GM12878 (cell line): ENCODE measurements around the gene HS6ST3. TPM values are rescaled to one million over a fixed set of nuclear protein-coding genes. Genes with fewer than 3 reads are reported as not detected.

Experiments
- ATAC-seq: fragments of 200-7000 bp; cut with Tn5 transposase; 3 replicates; pipeline ENCODE4 v1.9.1; 2020; ENCODE audit warnings: mild to moderate bottlenecking, moderate library complexity
- BruUV-seq: library from RNA; stranded (reverse); fragments of 400-500 nt; replicated peaks from 2 replicates; lab custom pipeline; 2021; lab: Mats Ljungman, UMichigan
- CTCF ChIA-PET: fragments of 300-600 bp; sonication (Branson Sonifier 250); formaldehyde crosslinking; extraction: SDS; loops from one replicate; lab custom pipeline; 2021; ENCODE audit warnings: inconsistent platforms; lab: Yijun Ruan, JAX
- POLR2A ChIA-PET: fragments of 350-600 bp; formaldehyde crosslinking; extraction: SDS; loops from one replicate; lab custom pipeline; 2021; ENCODE audit warnings: inconsistent platforms; lab: Charles Lee
- RAD21 ChIA-PET: fragments of 300-600 bp; sonication (Branson Sonifier 250); formaldehyde crosslinking; loops from one replicate; lab custom pipeline; 2023; ENCODE audit warnings: antibody characterized with exemption; ENCODE audit not compliant: unreplicated experiment; lab: Charles Lee
- SMC1A ChIA-PET: fragments of 300-600 bp; sonication (Branson Sonifier 250); formaldehyde crosslinking; loops from one replicate; lab custom pipeline; 2023; ENCODE audit not compliant: unreplicated experiment, uncharacterized antibody; lab: Charles Lee
- DNase-seq: peaks from one replicate; pipeline ENCODE4 v3.0.0-alpha.2; 2011; ENCODE audit warnings: low read depth, low spot score
- FAIRE-seq: peaks from 3 replicates; lab custom pipeline; 2011; peaks lifted over from hg19 to GRCh38; lab: Jason Lieb, UNC
- H2AFZ ChIP-seq: 2 replicates; pipeline ENCODE4 v1.6.0; 2011; ENCODE audit warnings: low read depth, low read length, control low read depth; ENCODE audit not compliant: control insufficient read depth
- H3K27ac ChIP-seq: 2 replicates; pipeline ENCODE4 v1.5.1; 2011; ENCODE audit warnings: control low read depth; ENCODE audit not compliant: control insufficient read depth, insufficient read depth
- H3K27me3 ChIP-seq, 2 experiments: replicated peaks in 1 of 2; 2 replicates each; pipeline versions ENCODE4 v1.6.0 to v1.6.1; 2011; ENCODE audit warnings: low read length in 1 of 2; ENCODE audit not compliant: control insufficient read depth in 2 of 2, insufficient read depth in 2 of 2
- H3K36me3 ChIP-seq, 2 experiments: 2 replicates each; pipeline ENCODE4 v1.5.1; 2011; ENCODE audit warnings: low read length in 1 of 2; ENCODE audit not compliant: control insufficient read depth in 2 of 2, insufficient read depth in 2 of 2
- H3K4me1 ChIP-seq: 2 replicates; pipeline ENCODE4 v1.6.1; 2011; ENCODE audit warnings: mild to moderate bottlenecking, low read length, moderate library complexity, mixed read lengths; ENCODE audit not compliant: control insufficient read depth, insufficient read depth
- H3K4me2 ChIP-seq: 2 replicates; pipeline ENCODE4 v1.6.0; 2011; ENCODE audit warnings: control low read depth; ENCODE audit not compliant: control insufficient read depth, insufficient read depth
- H3K4me3 ChIP-seq: fragments of 200-600 bp; sonication (generic); 2 replicates; pipeline ENCODE4 v1.5.1; 2016
- H3K79me2 ChIP-seq: 2 replicates; pipeline ENCODE4 v1.6.0; 2011; ENCODE audit warnings: low read length; ENCODE audit not compliant: control insufficient read depth, insufficient read depth
- H3K9ac ChIP-seq: 2 replicates; pipeline ENCODE4 v1.8.0; 2011; ENCODE audit warnings: low read length, control low read depth, mixed read lengths; ENCODE audit not compliant: control insufficient read depth, insufficient read depth
- H3K9me3 ChIP-seq: replicated peaks from 3 replicates; pipeline ENCODE4 v1.5.1; 2011; ENCODE audit warnings: mild to moderate bottlenecking, low read length; ENCODE audit not compliant: control insufficient read depth, insufficient read depth
- H4K20me1 ChIP-seq: 2 replicates; pipeline ENCODE4 v1.6.0; 2011; ENCODE audit not compliant: control insufficient read depth, insufficient read depth
- ATF2 ChIP-seq: IDR thresholded peaks from 2 replicates; pipeline ENCODE4 v1.6.1; 2012; ENCODE audit warnings: low read length, inconsistent platforms
- ATF3 ChIP-seq: IDR thresholded peaks from 2 replicates; pipeline ENCODE4 v1.6.1; 2011; ENCODE audit warnings: low read depth, mild to moderate bottlenecking, low read length, moderate library complexity, borderline replicate concordance; ENCODE audit errors: extremely low read depth
- BRCA1 ChIP-seq: IDR thresholded peaks from 2 replicates; pipeline ENCODE4 v1.6.1; 2011; ENCODE audit warnings: low read depth, low read length, improper control_type of control experiment
- E2F8 ChIP-seq: fragments of 450-650 bp; IDR thresholded peaks from 2 replicates; pipeline ENCODE4 v1.6.1; 2018; ENCODE audit warnings: mild to moderate bottlenecking, low read depth, moderate library complexity; ENCODE audit not compliant: partially characterized antibody
- KDM1A ChIP-seq: fragments of 200-600 bp; sonication (generic); IDR thresholded peaks from 2 replicates; pipeline ENCODE4 v1.6.1; 2016; ENCODE audit warnings: borderline replicate concordance
- MXI1 ChIP-seq: fragments of 150-350 bp; IDR thresholded peaks from 2 replicates; pipeline ENCODE4 v1.6.1; 2011; ENCODE audit warnings: low read depth, mild to moderate bottlenecking, inconsistent platforms, low read length, improper control_type of control experiment
- NBN ChIP-seq: fragments of 450-650 bp; IDR thresholded peaks from 2 replicates; pipeline ENCODE4 v1.6.1; 2016
- NFIC ChIP-seq: IDR thresholded peaks from 2 replicates; pipeline ENCODE4 v1.6.1; 2012; ENCODE audit warnings: low read depth, mild to moderate bottlenecking, inconsistent platforms, low read length, moderate library complexity
- NFYB ChIP-seq: IDR thresholded peaks from 2 replicates; pipeline ENCODE4 v1.6.1; 2011; ENCODE audit warnings: low read depth, mild to moderate bottlenecking, low read length, improper control_type of control experiment, moderate library complexity; ENCODE audit not compliant: insufficient read depth
- SRF ChIP-seq, 2 experiments: IDR thresholded peaks; 2 replicates each; pipeline ENCODE4 v1.6.1; 2011; ENCODE audit warnings: low read depth in 2 of 2, low read length in 2 of 2, mild to moderate bottlenecking in 1 of 2, moderate library complexity in 1 of 2
- YBX1 ChIP-seq: fragments of 450-650 bp; IDR thresholded peaks from 2 replicates; pipeline ENCODE4 v1.6.1; 2016; ENCODE audit warnings: antibody characterized with exemption
- WGBS: methylation state at CpG from one replicate; pipeline ENCODE4 v1.1.6; 2016; ENCODE audit warnings: low lambda C conversion rate; ENCODE audit not compliant: insufficient replicate concordance, insufficient coverage; ENCODE audit errors: missing lambda C conversion rate; 5-methylcytosine and 5-hydroxymethylcytosine counted together
- in situ Hi-C: fragments of 300-500 bp; cut with MboI; formaldehyde crosslinking; loops from 9 replicates; pipeline ENCODE4 v1.14.3; 2018; ENCODE audit warnings: mixed read lengths
- intact Hi-C: fragments of 100-400 bp; cut with micrococcal nuclease; formaldehyde crosslinking; loops from one replicate; pipeline ENCODE4 v1.14.2; 2022; ENCODE audit not compliant: unreplicated experiment
- polyA plus RNA-seq, 11 experiments: library from polyadenylated mRNA; depleted of rRNA in 4 of 11; unstranded in 6 of 11; stranded (reverse) in 5 of 11; fragments of >200 nt; fragmentation: Nextera tagmentation in 4 of 11; fragmentation: Illumina TruSeq in 1 of 11; extraction: Ambion mirVana in 4 of 11; extraction: Trizol in 1 of 11; gene quantifications; 1 replicate in 1 of 11; 2 replicates in 10 of 11; pipeline versions ENCODE4 v1.2.1 to v1.2.3, GENCODE V29; 2011 to 2016; ENCODE audit warnings: inconsistent platforms in 2 of 11, missing spikeins in 2 of 11, low read depth in 1 of 11
- total RNA-seq, 4 experiments: library from RNA; depleted of rRNA in 3 of 4; stranded (reverse); fragments of >200 nt in 3 of 4; fragmentation: Illumina TruSeq in 1 of 4; extraction: Trizol in 1 of 4; gene quantifications; 2 replicates each; pipeline versions ENCODE4 v1.2.1 to v1.2.3, GENCODE V29; 2013 to 2021
- TF ChIP-seq, protein P1 (sequence below): fragments of 450-650 bp; IDR thresholded peaks from 2 replicates; pipeline ENCODE4 v1.6.1; 2017; ENCODE audit warnings: low read depth, mild to moderate bottlenecking, moderate library complexity
- TF ChIP-seq, protein P2 (sequence below): fragments of 450-650 bp; IDR thresholded peaks from 2 replicates; pipeline ENCODE4 v1.6.1; 2016; ENCODE audit warnings: mild to moderate bottlenecking
- TF ChIP-seq, protein P3 (sequence below): fragments of 450-650 bp; IDR thresholded peaks from 2 replicates; pipeline ENCODE4 v1.6.1; 2017; ENCODE audit warnings: antibody characterized with exemption, mild to moderate bottlenecking, moderate library complexity

Gene HS6ST3
- total and polyA plus RNA-seq, 10 of the 15 experiments (the other 5 are each of a cell fraction or from before 2014, with no cell fraction given): under 0.01 to 2.9 TPM; not detected in 8

DNA sequence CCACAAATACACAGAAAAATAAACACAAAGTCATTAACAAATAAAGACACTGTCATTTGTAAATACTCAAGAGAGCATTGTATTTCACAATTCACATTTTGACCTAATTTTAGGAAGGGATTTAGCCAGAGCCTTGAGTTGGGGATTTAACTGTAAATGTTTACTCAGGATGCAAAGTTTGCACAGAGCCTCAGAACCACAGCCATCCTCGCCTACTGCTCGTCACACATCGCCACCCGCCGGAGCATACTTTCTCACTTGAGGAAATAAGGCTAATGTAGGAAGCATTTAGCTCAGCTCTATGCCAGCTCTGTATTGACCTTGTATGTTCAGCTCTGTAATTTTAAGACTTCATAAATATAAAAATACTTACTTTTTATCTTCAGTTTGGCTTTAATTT, 461.6 kb downstream of the HS6ST3 start:
- RAD21 ChIA-PET: no interaction called here
- SMC1A ChIA-PET: no interaction called here
- Histone ChIP-seq H4K20me1 (no peaks in the 10 kb centered on the region), H3K79me2 (no peaks in the 10 kb centered on the region), H2AFZ (no peak overlapping the region), H3K4me3 (no peak overlapping the region), H3K9me3 (no peaks in the 10 kb centered on the region), H3K27ac (no peak overlapping the region), H3K9ac (no peak overlapping the region), H3K36me3 (no peaks in the 10 kb centered on the region), H3K4me1 (no peaks in the 10 kb centered on the region), H3K27me3 (no peaks in the 10 kb centered on the region), H3K4me2 (no peak overlapping the region)
- BruUV-seq: no TSS peak
- intact Hi-C loops: no loop called here
- no peak for FAIRE-seq
- DNase-seq: no peak
- in situ Hi-C loops: no loop called here
- ATAC-seq: no peak
- POLR2A ChIA-PET: no interaction called here
- CTCF ChIA-PET: interaction anchor here (1.2 kb wide), 1 partner anchor 16 kb away, joined by 3 read pairs; no protein-coding TSS in a partner anchor
- 25% methylated on average over 5 of the region's 5 CpGs for WGBS
- TF ChIP-seq NFYB: no peak
- no peak for TF ChIP-seq E2F8
- TF ChIP-seq, protein P1, sequence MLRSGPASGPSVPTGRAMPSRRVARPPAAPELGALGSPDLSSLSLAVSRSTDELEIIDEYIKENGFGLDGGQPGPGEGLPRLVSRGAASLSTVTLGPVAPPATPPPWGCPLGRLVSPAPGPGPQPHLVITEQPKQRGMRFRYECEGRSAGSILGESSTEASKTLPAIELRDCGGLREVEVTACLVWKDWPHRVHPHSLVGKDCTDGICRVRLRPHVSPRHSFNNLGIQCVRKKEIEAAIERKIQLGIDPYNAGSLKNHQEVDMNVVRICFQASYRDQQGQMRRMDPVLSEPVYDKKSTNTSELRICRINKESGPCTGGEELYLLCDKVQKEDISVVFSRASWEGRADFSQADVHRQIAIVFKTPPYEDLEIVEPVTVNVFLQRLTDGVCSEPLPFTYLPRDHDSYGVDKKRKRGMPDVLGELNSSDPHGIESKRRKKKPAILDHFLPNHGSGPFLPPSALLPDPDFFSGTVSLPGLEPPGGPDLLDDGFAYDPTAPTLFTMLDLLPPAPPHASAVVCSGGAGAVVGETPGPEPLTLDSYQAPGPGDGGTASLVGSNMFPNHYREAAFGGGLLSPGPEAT: no peak
- TF ChIP-seq BRCA1: no peak
- TF ChIP-seq YBX1: no peak
- TF ChIP-seq, protein P2, sequence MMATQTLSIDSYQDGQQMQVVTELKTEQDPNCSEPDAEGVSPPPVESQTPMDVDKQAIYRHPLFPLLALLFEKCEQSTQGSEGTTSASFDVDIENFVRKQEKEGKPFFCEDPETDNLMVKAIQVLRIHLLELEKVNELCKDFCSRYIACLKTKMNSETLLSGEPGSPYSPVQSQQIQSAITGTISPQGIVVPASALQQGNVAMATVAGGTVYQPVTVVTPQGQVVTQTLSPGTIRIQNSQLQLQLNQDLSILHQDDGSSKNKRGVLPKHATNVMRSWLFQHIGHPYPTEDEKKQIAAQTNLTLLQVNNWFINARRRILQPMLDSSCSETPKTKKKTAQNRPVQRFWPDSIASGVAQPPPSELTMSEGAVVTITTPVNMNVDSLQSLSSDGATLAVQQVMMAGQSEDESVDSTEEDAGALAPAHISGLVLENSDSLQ: no peak
- TF ChIP-seq NBN: no peak
- no peak for TF ChIP-seq ATF3
- TF ChIP-seq MXI1: no peak
- TF ChIP-seq KDM1A: no peak
- no peak for TF ChIP-seq NFIC
- no peak for TF ChIP-seq ATF2
- TF ChIP-seq SRF (IDR thresholded peaks at IDR 0.05; ENCODE audit: low read depth in 2 of 2, low read length in 2 of 2): no peak
- TF ChIP-seq, protein P3, sequence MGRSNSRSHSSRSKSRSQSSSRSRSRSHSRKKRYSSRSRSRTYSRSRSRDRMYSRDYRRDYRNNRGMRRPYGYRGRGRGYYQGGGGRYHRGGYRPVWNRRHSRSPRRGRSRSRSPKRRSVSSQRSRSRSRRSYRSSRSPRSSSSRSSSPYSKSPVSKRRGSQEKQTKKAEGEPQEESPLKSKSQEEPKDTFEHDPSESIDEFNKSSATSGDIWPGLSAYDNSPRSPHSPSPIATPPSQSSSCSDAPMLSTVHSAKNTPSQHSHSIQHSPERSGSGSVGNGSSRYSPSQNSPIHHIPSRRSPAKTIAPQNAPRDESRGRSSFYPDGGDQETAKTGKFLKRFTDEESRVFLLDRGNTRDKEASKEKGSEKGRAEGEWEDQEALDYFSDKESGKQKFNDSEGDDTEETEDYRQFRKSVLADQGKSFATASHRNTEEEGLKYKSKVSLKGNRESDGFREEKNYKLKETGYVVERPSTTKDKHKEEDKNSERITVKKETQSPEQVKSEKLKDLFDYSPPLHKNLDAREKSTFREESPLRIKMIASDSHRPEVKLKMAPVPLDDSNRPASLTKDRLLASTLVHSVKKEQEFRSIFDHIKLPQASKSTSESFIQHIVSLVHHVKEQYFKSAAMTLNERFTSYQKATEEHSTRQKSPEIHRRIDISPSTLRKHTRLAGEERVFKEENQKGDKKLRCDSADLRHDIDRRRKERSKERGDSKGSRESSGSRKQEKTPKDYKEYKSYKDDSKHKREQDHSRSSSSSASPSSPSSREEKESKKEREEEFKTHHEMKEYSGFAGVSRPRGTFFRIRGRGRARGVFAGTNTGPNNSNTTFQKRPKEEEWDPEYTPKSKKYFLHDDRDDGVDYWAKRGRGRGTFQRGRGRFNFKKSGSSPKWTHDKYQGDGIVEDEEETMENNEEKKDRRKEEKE: no peak
